ENCODE measurements around the gene DCLK2. TPM values are rescaled to one million over a fixed set of nuclear protein-coding genes. Genes with fewer than 3 reads are reported as not detected.

DCLK2 gene
- total RNA-seq, 2 donors from 2014 or later: 3.1 to 3.9 TPM

DNA sequence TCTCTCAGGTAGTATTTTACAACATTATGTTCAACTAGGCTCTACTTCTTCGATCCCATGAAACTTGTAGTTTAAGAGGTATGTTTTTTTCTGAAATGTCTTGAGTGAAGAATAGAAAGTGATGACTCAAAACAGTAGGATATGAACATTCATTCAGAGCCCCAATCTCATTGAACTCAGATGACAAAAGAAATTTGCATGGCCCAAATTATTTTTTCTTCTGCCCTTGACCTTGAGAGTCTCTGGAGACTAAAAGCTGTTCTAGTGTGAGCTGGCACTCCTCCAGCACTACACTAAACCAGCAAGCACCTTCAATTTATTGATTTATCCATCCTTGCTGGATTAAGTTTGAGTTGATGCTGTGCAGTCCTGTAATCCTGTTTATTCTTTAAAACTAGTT lies 4.0 kb downstream of the DCLK2 start:
- TF ChIP-seq, protein P1, sequence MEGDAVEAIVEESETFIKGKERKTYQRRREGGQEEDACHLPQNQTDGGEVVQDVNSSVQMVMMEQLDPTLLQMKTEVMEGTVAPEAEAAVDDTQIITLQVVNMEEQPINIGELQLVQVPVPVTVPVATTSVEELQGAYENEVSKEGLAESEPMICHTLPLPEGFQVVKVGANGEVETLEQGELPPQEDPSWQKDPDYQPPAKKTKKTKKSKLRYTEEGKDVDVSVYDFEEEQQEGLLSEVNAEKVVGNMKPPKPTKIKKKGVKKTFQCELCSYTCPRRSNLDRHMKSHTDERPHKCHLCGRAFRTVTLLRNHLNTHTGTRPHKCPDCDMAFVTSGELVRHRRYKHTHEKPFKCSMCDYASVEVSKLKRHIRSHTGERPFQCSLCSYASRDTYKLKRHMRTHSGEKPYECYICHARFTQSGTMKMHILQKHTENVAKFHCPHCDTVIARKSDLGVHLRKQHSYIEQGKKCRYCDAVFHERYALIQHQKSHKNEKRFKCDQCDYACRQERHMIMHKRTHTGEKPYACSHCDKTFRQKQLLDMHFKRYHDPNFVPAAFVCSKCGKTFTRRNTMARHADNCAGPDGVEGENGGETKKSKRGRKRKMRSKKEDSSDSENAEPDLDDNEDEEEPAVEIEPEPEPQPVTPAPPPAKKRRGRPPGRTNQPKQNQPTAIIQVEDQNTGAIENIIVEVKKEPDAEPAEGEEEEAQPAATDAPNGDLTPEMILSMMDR (IDR thresholded peaks at IDR 0.05): no peak
- intact Hi-C loops (cut with DNase I): no loop called here
- Histone ChIP-seq H3K9ac (ENCODE audit: low read depth in 2 of 2, low read length in 2 of 2) (no peak overlapping the region), H3K27me3 (no peaks in the 10 kb centered on the region), H3K4me1 (no peaks in the 10 kb centered on the region), H3K27ac (no peak overlapping the region), H3K9me3 (no peaks in the 10 kb centered on the region), H3K4me3 (no peak overlapping the region), H3K36me3 (no peaks in the 10 kb centered on the region)
- DNase-seq: no peak

DNA sequence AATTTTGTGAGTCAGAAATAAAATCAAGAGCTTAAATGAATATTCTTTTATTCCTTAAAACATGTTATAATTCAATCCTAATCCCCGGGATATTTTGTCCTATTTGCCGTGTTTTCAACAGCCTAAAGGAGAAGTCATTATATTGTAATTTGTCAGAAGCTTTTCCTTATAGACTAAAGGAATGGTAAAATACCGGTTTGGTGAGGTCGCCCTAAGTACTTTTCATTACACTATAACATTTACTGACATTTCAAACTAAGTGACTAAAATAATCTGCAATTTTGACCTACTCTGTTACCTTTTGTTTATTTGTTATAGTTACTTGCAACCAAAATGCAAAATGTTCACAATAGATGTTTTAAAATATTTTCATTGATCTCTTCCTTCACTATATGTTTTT lies 8.8 kb downstream of the DCLK2 start:
- H3K27me3 ChIP-seq: no peaks in the 10 kb centered on the region
- no peaks in the 10 kb centered on the region for H3K4me1 ChIP-seq
- TF ChIP-seq, protein P1 (IDR thresholded peaks at IDR 0.05): no peak
- intact Hi-C loops (cut with DNase I): no loop called here
- no peak overlapping the region for H3K9ac ChIP-seq (ENCODE audit: low read depth in 2 of 2, low read length in 2 of 2)
- DNase-seq: no peak
- no peaks in the 10 kb centered on the region for H3K9me3 ChIP-seq
- H3K4me3 ChIP-seq: no peak overlapping the region
- H3K36me3 ChIP-seq: no peaks in the 10 kb centered on the region
- no peak overlapping the region for H3K27ac ChIP-seq

DNA sequence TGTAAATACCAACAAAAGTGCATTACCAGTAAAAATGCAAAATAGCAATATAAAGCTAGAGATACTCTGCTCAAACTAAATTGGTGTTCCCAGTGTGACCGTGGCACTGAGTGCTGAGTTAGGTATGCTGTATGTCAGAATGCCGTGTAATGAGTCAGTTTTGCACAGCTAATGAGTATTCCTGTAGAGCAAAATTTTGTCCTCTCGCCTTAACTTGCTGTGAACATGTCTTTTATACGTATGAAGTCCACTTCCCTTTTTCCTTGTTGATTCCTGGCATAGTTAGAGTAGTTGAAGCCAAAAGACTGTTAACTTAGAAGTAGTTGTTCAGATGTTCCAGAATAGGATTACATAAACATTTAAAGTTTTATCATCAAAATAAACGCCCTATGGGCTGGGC lies 11.5 kb downstream of the DCLK2 start:
- H3K27ac ChIP-seq: no peak overlapping the region
- no peak for DNase-seq
- intact Hi-C loops (cut with DNase I): no loop called here
- no peaks in the 10 kb centered on the region for H3K9me3 ChIP-seq
- H3K36me3 ChIP-seq: no peaks in the 10 kb centered on the region
- H3K9ac ChIP-seq (ENCODE audit: low read depth in 2 of 2, low read length in 2 of 2): no peak overlapping the region
- H3K4me3 ChIP-seq: no peak overlapping the region
- no peaks in the 10 kb centered on the region for H3K4me1 ChIP-seq
- no peaks in the 10 kb centered on the region for H3K27me3 ChIP-seq
- TF ChIP-seq, protein P1 (IDR thresholded peaks at IDR 0.05): no peak

DNA sequence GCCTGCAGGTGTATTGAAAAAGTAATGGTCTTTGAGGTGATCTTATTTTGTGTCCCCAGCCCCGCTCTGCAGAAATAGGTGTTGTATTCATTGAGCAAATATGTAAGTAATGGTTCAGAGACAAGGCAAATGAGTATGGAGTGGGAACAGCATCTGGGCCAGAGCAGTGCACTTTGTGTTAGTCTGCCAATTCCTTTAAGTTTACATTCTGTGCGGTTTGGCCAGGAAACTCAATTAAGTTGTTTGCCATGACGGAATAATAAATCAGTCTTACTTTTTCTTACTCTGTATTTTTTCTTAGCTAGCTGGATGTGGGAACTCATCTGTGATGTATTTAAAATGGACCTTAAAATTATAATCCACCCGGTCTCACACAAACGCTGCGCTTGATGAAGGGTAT lies 12.6 kb downstream of the DCLK2 start:
- no peak for DNase-seq
- no peaks in the 10 kb centered on the region for H3K27me3 ChIP-seq
- no peaks in the 10 kb centered on the region for H3K36me3 ChIP-seq
- intact Hi-C loops (cut with DNase I): no loop called here
- H3K9ac ChIP-seq (ENCODE audit: low read depth in 2 of 2, low read length in 2 of 2): no peak overlapping the region
- H3K27ac ChIP-seq: no peak overlapping the region
- H3K4me3 ChIP-seq: no peak overlapping the region
- H3K4me1 ChIP-seq: no peaks in the 10 kb centered on the region
- TF ChIP-seq, protein P1 (IDR thresholded peaks at IDR 0.05): no peak
- no peaks in the 10 kb centered on the region for H3K9me3 ChIP-seq

GRCh38 chr4:150094676-150095075 lies 16.4 kb downstream of the DCLK2 start:
- Histone ChIP-seq H3K4me1 (no peaks in the 10 kb centered on the region), H3K9ac (ENCODE audit: low read depth in 2 of 2, low read length in 2 of 2) (no peak overlapping the region), H3K4me3 (no peak overlapping the region), H3K27ac (no peak overlapping the region), H3K36me3 (no peaks in the 10 kb centered on the region), H3K9me3 (no peaks in the 10 kb centered on the region), H3K27me3 (no peaks in the 10 kb centered on the region)
- DNase-seq: no peak
- intact Hi-C loops (cut with DNase I): no loop called here
- TF ChIP-seq, protein P1 (IDR thresholded peaks at IDR 0.05): no peak

DNA sequence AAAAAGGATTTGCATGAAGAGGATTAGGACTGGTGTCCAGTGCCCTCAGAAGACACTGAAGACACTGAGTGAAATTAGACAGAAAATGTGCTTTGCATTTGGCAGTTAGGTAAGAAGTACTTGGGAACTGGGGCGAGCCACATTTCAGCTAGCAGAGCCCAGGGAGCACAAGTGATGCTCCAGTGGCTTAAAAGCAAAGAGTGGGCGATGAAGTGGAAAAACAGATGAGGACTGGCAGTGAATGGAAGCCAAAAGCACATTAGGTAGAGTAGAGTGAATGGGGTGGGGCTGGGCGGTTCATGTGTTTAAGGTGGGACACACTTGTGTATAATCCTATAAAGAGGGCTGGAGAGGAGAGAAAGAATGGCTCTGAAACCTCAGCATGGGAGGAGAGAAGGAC lies 18.4 kb downstream of the DCLK2 start:
- no peaks in the 10 kb centered on the region for H3K27me3 ChIP-seq
- H3K9me3 ChIP-seq: no peaks in the 10 kb centered on the region
- TF ChIP-seq, protein P1 (IDR thresholded peaks at IDR 0.05): no peak
- intact Hi-C loops (cut with DNase I): no loop called here
- H3K4me1 ChIP-seq: no peaks in the 10 kb centered on the region
- H3K4me3 ChIP-seq: no peak overlapping the region
- DNase-seq: no peak
- H3K9ac ChIP-seq (ENCODE audit: low read depth in 2 of 2, low read length in 2 of 2): no peak overlapping the region
- no peak overlapping the region for H3K27ac ChIP-seq
- H3K36me3 ChIP-seq: no peaks in the 10 kb centered on the region

Data from colonic mucosa (tissue), 4 donors.